ENCODE results near the gene TSPEAR.
"Not testable (repeated sequence)": the region's sequence is repeated elsewhere in the genome, so short reads cannot be mapped to it uniquely, and the experiment has no call there.

Gene TSPEAR

DNA sequence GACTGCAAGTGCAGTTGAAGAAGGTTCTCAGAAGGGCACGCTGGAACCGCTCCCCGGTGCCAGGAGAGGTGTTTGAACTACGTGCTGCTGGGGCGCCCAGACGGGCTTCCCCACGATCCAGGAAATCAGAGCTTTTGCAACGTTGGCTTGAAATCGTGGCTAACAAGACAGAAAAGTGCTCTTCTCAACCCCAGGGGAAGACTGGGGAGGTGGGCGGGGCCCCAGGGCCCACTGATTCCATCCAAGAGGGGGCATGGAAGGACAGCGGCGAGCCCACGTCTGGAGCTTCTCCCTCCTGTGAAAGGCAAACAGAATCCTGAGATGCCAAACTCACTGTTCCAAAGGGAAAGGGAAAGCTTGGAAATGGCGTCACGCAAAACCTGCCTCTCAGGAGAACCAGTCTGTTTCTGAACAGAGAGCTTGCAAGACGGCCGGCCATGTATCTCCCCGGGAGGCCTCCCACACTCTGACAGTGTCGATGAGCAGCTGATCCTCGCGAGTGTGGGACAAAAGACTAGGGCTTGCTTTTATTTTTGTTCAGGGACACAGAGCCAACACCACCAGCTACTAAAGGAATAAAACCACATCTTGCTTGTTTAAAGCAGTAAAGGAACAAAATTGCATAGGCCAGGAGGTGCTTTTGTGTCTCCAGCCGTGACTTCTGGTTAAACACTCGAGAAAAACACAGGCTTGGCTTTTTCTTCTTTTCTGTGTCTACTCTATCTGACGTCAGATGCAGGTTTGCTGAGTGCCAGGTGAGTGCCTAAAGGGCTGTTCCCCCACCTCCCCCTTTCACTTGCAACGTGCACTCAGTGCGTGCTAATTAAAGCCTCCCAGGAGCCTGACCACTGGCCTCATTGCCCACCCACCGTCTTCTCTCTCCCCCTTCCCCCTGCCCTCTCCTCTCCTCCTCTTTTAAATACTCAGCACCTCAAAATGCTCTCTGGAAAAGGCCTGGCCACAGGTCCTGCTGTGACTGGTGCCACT lies 214.5 kb downstream of the TSPEAR start:
- DNase-seq, result peak; percentile 76

DNA sequence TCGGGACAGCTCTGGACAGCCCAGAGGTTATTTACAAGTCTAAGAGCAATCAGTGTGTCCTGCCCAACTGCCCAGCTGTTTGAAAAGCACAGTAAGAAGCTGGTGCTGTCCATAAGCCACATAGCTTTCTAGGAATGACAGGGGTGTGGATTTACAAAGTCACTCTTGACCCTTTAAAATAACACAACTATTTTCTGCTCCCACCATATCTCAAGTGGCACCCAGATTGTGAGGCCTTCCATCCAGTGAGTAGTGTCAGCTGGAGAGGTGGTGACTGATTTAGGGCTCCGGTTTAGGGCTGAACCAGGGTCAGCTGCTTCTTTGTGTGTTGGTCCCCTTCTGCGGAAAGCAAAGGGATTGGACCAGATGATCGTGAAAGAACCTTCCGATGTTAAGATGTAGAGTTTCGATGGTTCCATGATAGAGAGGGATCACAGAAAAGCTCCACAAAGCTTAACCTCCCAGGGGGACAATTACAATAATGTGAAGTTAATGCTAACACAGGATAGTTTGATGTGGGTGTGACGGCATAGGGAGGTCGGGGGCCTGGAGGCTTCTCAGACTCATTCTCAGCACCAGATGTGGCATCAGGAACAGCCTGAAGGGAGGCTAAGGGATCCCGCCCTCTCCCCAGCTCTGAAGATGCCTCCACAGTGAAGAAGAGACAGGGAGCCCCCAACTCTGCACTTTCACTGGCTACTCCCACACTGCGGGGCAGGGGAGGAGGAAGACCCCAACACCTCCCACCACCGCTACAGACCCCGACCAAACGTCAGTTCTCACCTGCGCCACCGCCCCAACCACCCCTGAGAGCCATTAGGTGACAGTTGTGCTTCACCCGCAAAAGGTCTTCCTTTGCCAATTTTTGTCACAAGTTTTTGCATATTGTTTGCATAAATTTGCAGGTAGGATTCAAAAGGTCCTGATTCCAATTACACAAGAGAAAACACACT lies 215.5 kb downstream of the TSPEAR start:
- no peak for DNase-seq

DNA sequence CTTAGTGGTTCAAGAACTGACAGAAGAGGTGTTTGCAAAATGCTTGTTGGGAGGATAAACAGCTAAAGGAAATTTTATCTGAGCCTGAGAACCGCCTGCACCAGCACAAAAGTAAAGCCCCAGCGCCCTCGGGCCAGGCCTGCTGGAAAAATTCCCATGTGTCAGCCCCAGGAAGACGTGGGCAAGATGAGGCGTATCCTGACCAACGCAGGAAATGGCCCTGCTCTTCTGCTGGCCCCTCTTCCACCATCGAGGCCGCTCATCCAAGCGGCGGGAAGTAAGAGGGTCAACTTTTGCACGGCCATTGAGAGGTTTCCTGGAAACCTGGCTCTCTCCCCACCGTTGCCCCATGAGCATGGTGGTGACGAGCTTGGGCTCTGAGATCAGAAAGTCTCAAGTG lies 216.4 kb downstream of the TSPEAR start:
- no peak for DNase-seq

DNA sequence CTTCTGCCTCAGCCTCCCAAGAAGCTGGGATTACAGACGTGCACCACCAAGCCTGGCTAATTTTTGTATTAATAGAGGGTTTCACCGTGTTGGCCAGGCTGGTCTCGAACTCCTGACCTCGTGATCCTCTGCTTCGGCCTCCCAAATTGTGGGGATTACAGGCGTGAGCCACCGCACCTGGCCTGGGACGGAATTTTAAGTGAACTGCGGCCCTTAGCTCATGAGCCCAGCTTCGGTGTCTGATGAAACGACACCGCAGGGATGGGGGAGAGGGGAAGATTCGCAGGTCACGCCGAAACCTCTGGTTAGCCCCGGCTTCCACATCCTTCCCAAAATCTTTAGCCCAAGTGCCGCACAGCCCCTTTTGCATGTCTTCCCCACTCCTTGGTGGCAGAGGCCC lies 217.0 kb downstream of the TSPEAR start:
- no peak for DNase-seq

DNA sequence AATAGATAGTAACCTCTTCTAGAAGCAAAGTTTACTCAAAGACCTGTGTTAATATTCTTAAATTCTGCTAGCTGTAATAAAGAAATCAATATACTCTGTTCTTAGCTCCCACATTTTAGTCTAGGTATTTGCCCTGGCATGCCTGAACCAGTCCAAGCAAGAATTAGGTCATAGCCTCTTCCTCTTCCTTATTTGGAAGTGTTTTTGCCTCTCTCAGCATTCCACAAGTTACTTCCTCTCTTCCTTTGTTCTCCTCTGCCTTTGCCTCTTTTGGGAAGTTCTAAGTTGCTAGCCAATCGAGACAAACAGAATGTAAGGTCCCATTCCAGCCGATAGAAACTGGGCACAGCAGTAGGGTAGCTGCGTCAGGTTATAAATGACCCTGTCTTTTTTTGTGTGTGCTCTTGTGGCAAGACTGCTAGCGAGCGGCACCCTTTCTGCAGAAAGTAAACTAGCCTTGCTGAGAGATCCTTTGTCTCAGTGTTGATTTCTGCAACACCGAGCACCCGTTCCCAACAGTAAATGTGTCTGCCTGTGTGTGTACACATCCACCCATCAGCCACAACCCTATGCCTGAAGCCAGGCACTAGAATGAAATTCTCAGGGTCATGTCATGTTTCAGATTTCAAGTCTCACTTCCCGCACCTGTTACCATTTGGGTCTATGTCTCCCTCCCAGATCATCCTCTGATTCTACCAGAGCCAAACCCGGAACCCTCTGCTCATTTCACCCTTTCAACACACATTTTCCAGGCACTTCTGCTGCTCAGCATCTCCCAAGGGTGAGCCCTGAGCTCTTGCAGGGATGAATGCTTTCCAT lies 218.6 kb downstream of the TSPEAR start:
- DNase-seq, result no peak

DNA sequence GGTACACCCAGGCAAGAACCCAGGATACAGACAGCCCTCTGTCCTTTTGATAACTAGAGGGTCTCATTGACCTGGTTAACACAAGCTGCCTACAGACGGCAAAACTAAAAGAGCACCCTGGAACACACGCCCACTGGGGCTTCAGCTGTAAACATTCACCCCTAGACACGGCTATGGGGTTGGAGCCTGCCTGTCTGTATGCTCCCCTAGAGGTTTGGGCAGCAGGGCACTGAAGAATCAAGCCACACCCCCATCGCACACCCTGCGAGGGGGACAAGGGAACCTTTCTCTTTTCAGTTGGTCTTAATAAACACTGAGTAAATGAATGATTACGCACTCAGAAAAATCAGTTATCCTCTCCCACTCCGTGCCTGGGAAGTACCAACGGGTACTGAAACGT lies 220.6 kb downstream of the TSPEAR start:
- DNase-seq, result no peak

DNA sequence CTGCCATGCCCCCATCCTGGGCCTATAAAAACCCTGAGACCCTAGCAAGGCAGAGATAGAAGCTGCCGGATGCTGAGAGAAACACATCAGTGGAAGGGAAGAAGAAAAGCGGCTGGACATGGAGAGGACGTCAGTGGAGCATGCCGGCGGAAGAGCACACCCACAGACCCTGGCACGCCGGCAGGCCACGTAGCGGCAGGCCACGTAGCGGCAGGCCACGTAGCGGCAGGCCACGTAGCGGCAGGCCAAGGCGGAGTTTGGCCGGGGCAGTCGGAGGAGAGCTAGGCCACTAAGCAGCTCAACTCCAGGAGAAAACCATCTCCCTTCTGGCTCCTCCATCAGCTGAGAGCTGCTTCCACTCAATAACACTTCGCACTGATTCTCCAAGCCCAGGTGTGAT lies 221.0 kb downstream of the TSPEAR start:
- no peak for DNase-seq

DNA sequence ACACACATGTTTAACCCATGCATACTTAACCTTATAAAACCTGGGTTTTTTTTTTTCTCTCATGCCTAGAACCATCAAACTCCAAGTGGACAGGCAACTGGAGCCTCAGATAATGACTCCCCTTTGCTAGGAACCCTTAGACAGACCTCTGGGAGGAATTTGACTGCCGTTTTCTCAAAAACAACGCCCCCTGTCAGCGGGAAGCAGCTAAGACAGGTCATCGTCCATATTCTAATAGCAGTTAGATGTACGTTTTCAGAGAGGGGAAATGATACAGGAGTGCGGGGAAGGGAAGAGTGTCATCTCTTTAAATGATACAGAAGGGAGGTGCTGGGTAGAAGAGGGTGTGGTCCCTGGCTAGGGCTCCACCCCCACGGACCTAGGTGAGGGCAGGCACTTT lies 221.4 kb downstream of the TSPEAR start:
- no peak for DNase-seq

DNA sequence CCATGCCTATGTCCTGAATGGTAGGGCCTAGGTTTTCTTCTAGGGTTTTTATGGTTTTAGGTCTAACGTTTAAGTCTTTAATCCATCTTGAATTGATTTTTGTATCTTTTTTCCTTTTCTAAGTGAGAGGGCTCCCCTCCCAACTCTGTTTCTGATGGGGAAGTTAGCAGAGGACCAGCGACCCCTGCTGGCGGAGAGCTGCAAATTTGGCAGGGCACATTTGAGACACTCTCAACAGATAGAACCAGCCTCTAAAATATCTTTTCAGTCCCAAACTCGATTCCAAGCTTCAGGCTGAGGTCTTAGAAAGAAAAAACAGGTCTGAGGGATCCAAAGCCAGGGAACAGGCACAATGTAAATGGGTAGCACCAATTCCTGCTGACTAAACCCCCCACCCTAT lies 223.5 kb downstream of the TSPEAR start:
- no peak for DNase-seq

DNA sequence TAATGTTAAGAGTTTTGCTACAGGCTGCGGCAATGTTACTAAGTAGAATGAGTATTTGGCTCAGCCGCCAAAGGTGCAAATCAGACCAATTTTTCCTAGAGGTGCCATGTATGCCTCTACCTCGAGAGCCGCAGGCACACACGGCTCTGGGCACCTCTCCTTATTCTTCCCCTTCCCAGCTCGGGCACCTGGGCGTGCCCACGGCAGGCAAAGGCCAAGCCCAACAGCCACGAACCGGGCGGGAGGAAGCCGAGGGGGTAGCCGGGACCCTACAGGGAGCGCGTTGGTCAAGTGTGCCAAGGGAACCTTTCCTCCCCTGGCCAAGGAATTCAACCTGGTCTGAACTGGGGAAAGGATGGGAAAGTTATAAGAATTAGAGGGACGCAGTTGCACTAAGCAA lies 225.1 kb downstream of the TSPEAR start:
- DNase-seq, result no peak

DNA sequence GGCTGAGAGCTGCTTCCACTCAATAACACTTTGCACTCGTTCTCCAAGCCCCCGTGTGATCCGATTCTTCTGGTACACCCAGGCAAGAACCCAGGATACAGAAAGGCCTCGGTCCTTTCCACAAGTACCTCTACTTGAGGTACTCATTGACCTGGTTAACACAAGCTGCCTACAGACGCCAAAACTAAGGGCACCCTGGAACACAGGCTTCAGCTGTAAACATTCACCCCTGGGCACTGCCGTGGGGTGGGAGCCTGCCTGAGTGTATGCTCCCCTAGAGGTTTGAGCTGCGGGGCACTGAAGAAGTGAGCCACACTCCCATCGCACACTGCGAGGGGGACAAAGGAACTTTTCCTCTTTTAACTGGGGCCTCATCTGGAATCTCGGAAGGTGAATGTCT lies 225.6 kb downstream of the TSPEAR start:
- no peak for DNase-seq

DNA sequence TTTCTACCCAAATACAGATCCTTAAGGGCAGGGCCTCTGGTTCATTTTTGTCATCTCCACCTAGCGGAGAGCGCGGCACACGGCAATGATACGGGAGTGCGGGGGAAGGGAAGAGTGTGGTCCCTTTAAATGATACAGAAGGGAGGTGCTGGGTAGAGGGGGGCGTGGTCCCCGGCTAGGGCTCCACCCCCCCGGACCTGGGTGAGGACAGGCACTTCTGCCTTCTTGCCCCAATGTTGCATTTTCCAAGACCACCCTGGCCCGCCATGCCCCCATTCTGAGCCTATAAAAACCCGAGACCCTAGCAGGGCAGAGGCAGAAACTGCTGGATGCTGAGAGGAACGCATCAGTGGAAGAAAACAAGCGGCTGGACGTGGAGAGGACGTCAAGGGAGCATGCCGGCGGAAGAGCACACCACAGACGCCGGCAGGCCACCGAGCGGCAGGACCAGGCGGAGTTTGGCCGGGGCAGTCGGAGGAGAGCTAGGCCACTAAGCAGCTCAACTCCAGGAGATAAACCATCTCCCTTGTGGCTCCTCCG lies 226.0 kb downstream of the TSPEAR start:
- no peak for DNase-seq

DNA sequence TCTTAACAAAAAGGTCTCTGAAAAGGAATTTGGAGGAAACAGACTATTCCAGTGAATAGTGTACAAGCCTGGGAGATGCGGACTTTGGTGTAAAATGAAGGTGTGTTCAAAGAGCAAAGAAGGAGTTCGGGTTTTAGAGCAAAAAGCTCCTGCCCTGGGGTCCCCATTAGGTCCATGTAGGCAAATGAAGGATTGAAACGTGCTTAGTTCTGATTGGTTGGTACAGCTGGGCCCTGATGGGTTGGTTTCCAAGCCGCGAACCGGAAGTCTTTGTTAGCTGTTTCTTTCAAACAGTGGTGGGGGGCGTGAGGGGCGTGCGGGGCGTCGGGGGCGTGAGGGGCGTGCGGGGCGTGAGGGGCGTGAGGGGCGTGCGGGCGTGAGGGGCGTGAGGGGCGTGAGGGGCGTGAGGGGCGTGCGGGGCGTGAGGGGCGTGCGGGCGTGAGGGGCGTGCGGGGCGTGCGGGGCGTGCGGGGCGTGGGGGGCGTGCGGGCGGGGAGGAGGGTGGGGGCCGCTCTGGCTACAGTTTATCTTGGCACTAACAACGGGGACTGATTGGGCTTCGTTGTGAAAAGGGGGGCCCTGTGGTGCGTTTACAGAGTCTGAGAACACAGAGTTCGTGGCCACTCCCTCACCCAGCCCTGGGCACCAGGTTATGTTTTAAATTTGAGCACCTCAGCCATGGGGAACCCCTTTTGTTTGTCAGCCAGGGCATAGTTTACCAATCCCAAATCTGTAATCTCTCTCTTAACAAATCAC lies 226.7 kb downstream of the TSPEAR start:
- DNase-seq, result no peak

DNA sequence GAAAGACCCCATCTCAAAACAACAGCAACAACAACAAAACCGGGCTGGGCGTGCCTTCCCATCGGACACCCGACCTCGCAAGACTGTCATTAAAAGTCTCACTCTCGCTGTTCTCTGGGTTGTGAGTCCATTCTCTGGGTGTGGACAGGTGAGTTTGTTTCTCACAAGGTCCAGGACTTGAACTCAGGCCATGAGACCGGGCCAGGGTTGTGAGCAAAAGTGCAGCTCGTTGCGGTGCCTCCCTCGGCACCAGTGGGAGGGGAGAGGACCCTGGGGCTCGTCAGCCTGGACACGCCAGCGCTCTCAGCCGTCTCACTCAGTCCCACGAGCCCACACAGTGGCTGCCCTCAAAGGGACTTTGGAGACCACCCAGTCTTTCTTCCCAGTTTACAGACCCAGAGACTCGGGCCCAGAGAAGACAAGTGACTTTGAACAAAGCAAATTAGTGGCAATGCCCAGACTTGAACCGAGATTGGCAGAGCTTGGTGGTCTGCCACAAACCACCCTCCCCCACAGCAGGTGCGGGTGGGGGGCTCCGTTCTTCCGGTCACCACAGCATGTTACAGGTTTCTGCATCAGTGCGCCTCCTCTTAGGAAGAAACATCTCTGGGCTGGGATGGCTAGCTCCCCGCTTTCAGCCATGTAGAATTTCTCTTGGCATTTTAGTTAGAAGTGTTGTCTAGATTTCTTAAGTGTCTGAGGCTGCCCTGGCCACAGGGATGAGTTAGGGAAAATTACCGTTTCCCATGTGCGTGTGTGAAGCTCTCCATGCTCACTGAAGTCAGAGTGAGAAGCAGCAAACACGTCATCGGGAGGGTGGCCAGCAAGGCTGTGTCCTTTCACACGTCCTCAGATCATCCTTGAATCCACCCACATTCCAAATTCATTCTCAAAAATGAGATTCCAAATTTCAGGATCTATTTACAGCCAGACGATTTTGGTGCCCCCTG lies 227.8 kb downstream of the TSPEAR start:
- no peak for DNase-seq

DNA sequence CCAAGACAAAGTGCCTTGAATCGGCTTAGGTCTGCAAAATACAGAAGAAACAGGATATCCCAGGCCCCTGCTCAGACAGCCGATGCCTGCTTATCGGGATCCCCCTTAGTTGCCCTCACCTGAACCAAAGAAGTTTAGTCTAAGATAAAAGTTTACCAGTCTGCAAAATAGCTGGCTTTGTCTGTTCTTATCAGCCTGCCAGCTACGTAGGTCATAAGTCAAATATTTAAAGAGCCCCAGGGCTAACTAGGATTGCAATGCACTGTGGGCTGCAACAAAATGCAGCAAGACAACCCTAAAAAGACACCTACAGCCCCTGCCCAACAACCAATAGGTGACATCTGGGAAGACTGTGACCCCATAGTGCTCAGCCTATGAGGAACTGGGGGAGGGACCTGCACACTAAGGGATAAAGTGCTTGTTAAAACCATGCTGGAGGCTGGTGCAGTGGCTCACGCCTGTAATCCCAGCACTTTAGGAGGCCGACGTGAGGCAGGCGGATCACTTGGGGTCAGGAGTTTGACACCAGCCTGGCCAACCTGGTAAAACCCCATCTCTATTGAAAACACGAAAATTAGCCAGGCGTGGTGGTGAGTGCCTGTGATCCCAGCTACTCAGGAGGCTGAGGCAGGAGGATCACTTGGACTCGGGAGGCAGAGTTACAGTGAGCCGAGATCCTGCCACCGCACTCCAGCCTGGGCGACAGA lies 228.6 kb downstream of the TSPEAR start:
- no peak for DNase-seq

DNA sequence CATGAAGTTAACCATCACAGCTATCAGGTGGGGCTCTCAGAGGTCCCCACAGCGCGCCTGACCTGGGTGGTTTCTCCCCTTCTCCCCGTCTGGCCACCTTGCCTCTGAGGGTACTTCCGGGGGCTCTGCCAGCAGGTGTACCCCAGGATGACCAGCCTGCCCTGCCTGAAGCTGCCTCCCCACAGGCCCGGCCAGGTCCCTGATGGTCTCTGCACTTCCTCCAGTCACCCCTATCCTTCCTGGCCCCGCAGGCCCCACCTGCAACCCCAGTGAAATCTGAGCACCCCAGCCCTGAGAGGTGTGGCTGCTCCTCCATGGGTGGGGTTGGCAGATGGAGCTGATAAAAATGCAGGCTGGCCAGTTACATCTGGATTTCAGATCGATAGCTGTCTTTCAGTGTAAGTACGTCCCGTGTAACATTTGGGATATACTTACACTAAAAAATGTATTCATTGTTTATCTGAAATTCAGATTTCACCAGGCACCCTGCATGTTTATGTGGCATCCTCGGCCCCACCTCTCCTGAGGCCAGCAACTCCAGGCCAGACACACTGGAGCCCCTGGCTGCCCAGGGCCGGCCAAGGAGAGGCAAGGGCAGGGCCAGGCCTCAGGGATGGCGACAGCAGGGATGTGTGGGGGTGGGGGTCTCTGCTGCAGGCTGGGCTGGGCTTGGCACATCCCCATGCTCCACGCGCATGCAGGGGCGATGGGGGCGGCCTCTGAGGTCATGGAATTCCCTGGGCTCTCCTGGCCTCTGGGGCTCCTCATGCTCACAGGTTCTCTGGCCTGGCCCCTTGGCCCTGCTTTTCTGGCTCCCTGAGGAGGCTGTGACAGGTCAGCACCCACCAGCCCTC lies 230.9 kb downstream of the TSPEAR start:
- DNase-seq, result no peak

DNA sequence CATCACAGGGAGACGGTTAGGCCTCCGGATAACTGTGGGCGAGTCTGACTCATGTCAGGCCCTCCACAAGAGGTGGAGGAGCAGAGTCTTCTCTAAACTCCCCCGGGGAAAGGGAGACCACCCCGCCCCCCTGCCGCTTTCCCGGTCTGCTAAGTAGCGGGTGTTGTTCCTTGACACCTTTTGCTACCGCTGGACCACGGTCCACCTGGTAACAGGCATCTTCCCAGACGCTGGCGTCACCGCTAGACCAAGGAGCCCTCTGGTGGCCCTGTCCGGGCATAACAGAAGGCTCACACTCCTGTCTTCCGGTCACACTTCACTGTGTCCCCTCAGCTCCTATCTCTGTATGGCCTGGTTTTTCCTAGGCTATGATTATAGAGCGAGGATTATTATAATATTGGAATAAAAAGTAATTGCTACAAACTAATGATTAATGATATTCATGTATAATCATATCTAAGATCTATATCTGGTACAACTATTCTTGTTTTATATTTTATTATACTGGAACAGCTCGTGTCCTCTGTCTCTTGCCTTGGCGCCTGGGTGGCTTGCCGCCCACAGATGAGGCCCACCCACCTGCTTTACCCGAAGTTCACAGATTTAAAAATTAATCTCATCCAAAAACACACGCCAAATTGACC lies 231.7 kb downstream of the TSPEAR start:
- DNase-seq, result not testable (repeated sequence)

DNA sequence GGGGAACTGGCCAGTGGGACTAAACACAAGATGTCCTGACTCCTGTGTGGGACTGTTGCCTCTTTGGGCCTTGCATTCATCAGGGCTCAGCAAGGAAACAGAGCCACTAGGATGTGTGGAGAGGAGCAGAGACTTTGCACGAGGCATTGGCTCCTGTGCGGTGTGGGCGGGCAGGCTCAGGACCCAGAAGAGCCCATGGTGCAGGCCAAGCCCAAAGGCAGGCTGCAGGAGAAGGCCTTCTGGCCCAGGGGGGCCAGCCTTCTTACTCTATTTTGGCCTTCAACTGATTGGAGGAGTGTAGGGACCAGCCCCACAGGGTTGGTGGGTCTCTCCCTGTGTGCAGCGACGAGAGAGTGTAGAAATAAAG lies 232.6 kb downstream of the TSPEAR start:
- DNase-seq, result no peak
